ENCODE measurements around the gene SIK1. TPM values are rescaled to one million over a fixed set of nuclear protein-coding genes. Genes with fewer than 3 reads are reported as not detected.
"Not testable (repeated sequence)": the region's sequence is repeated elsewhere in the genome, so short reads cannot be mapped to it uniquely, and the experiment has no call there.

The SIK1 gene
- 1.7 and 1.8 TPM in 2 replicates for total RNA-seq
- long read RNA-seq = 0 reads

DNA sequence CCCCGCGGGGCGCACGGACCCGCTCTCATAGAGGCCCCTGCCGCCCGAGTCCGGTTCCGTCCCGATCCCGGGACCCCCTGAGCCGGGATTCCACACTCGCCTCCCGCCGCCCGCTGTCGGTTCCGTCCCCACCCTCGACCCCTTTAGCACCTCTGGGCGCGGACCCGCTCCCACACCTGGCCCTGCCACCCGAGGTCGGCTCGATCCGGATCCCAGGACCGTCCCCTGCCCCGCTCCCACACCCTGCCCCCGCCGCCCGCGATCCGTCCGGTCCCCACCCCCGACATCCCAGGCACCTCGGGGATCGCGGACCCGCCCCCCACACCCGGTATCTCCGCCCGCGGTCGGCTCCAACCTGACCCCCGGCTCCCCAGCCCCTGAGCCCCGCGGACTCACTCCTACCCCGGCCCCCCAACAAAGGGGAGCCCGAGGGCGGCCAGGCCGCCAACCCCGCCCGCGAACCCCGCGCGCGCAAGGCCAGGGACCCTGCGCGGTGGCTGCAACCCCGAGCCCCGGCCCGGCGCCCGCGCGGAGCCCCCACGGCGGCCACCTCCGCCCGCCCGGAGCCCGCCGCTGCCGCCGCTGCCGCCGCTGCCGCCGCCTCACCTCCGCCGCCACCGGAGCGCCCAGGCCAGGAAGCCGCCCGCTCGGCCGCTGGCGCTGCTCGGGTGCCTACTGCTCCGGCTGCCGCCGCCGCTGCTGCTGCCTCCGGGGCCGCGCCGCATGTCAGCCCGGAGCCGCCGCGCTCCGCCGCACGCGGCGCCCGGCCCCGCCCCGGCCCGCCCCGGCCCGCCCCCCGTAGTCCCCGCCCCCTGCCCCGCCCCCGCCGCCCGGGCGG lies at the start of gene SIK1:
Gene SIK1 (minus strand): TSS at position 728 of the 838 bp plus-strand sequence. CDS start 953 bp downstream, outside the sequence.
- not testable (repeated sequence) for H3K36me3 Mint-ChIP-seq (ENCODE audit: low read depth); H3K27ac Mint-ChIP-seq (ENCODE audit: unreplicated experiment); DNase-seq (ENCODE audit: low read depth, low spot score); H3K4me1 Mint-ChIP-seq; H3K4me3 Mint-ChIP-seq; H3K27me3 Mint-ChIP-seq (ENCODE audit: low read depth); H3K9me3 Mint-ChIP-seq

GRCh38 chr21:43471597-43472242 lies 44.8 kb upstream of the SIK1 start:
- not testable (repeated sequence) for DNase-seq (ENCODE audit: low read depth, low spot score); H3K27ac Mint-ChIP-seq (ENCODE audit: unreplicated experiment); H3K4me1 Mint-ChIP-seq; H3K27me3 Mint-ChIP-seq (ENCODE audit: low read depth); H3K4me3 Mint-ChIP-seq; H3K9me3 Mint-ChIP-seq; H3K36me3 Mint-ChIP-seq (ENCODE audit: low read depth)

DNA sequence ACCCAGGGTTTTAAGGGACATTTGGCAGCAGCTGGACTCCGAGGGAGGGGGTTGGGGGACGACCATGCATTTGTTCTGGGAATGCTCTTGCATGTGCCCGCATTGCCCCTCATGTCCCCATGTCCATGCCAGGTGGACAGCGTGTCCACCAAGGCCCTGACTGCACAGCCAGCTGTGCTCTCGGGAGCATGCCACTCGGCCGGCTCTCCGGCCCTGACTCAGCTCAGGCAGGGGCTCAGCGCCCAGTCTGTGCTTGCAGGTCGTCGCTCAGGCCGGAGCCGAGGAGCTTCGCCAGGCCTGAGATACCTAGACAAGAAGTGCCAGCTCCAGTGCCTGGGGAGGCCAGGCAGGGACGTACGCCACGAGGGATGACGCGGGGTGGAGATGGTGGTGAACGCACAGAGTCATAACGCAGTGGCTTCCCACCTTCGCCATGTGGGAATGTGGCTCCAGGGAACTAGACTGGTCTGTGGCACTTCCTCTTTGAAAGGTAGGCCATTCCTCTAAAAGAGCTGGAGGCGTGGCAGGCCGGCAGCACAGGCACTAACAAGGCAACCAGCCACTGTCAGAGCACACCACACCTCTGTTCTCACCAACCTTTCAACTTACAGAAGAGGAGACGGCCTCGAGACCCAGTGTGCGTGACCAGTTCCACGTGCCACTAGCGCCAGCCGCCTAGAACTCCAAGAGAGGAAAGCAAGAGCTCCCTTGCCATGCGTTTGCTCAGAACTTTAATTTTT lies 43.0 kb upstream of the SIK1 start:
- not testable (repeated sequence) for H3K27ac Mint-ChIP-seq (ENCODE audit: unreplicated experiment); H3K4me3 Mint-ChIP-seq; DNase-seq (ENCODE audit: low read depth, low spot score); H3K36me3 Mint-ChIP-seq (ENCODE audit: low read depth); H3K4me1 Mint-ChIP-seq; H3K27me3 Mint-ChIP-seq (ENCODE audit: low read depth); H3K9me3 Mint-ChIP-seq

- H3K9me3 Mint-ChIP-seq = no peaks in the 10 kb centered on the region
- H3K27me3 Mint-ChIP-seq (ENCODE audit: low read depth) = no peaks in the 10 kb centered on the region
- H3K4me3 Mint-ChIP-seq = no peak overlapping the region
- TF ChIP-seq CTCF (conservative IDR thresholded peaks at IDR 0.05) = no peak
- H3K4me1 Mint-ChIP-seq = no peaks in the 10 kb centered on the region
- H3K27ac Mint-ChIP-seq (ENCODE audit: unreplicated experiment) = no peak overlapping the region
- DNase-seq (ENCODE audit: low read depth, low spot score) = no peak
- no peaks in the 10 kb centered on the region for H3K36me3 Mint-ChIP-seq (ENCODE audit: low read depth)
These were observed 40.9 kb upstream of the SIK1 start for GRCh38 chr21:43467785-43468184.

GRCh38 chr21:43465159-43465558 lies 38.2 kb upstream of the SIK1 start:
- not testable (repeated sequence) for H3K27ac Mint-ChIP-seq (ENCODE audit: unreplicated experiment); H3K9me3 Mint-ChIP-seq

DNA sequence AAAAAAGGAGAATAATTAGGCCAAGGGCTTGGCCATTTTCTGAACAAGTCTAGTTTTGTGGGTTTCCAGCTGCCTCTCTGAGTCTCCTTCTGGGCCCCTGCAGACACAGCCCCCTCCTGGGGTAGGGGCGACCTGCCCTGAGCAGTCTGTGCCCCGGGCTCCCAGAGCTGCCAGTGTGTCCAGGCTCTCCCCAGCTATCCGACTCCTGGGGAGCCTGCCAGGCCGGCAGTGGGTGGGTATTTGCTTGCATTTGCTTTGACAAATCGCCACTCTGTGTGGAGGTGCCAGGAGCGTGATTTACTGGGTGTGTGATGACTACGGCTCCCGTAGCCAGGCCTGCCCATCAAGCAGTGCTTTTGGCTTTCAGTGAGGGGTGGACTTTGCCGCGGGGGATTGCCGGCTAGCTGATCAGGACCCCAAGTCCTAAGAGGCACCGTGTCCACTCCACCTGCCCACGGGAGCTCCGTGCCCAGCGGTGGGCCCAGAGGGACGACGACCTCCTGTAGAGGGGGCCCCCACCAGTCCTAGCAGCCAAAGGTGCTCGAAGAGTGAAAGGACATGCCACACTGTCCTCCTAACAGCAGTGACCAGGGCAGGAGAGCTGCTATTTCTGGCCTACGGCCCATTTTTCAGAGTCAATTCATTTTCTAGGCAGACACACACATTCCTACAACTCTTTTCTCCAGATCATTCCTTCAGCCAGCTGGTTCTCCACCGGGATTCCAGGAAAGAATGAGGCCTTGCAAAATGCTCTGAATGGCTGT lies 36.7 kb upstream of the SIK1 start:
- H3K4me3 Mint-ChIP-seq; H3K4me1 Mint-ChIP-seq; H3K36me3 Mint-ChIP-seq (ENCODE audit: low read depth); DNase-seq (ENCODE audit: low read depth, low spot score); H3K27ac Mint-ChIP-seq (ENCODE audit: unreplicated experiment); H3K9me3 Mint-ChIP-seq; H3K27me3 Mint-ChIP-seq (ENCODE audit: low read depth): not testable (repeated sequence)

More at GRCh38 chr21:43465159-43465558, 38.2 kb upstream of the SIK1 start:
- H3K36me3 Mint-ChIP-seq (ENCODE audit: low read depth); H3K27me3 Mint-ChIP-seq (ENCODE audit: low read depth); H3K4me1 Mint-ChIP-seq; H3K4me3 Mint-ChIP-seq; DNase-seq (ENCODE audit: low read depth, low spot score): not testable (repeated sequence)

DNA sequence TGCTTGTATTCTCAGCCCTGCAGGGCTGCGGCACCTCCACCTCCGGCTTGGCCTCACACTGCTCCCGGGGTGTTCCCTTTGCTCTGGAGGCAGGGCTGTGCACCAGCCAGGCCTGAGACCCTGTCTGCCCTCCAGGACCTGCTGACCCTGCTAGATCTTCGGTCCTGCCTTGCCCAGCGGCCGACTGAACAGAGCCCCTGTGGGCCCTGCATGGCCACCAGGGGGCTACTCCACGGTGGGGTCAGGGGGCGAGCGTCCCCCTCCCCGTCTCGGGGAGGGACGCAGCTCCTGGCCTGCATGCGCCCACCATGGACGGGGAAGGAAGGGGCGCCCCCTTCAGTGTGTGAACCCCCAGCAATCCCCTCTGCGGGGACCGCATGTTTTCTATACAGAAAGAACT lies 36.0 kb upstream of the SIK1 start:
- H3K36me3 Mint-ChIP-seq (ENCODE audit: low read depth); H3K9me3 Mint-ChIP-seq; H3K27ac Mint-ChIP-seq (ENCODE audit: unreplicated experiment); H3K27me3 Mint-ChIP-seq (ENCODE audit: low read depth); DNase-seq (ENCODE audit: low read depth, low spot score); H3K4me1 Mint-ChIP-seq; H3K4me3 Mint-ChIP-seq: not testable (repeated sequence)

GRCh38 chr21:43460475-43460874 lies 33.5 kb upstream of the SIK1 start:
- H3K27ac Mint-ChIP-seq (ENCODE audit: unreplicated experiment); H3K27me3 Mint-ChIP-seq (ENCODE audit: low read depth); H3K4me1 Mint-ChIP-seq; H3K9me3 Mint-ChIP-seq; H3K36me3 Mint-ChIP-seq (ENCODE audit: low read depth); DNase-seq (ENCODE audit: low read depth, low spot score); H3K4me3 Mint-ChIP-seq: not testable (repeated sequence)

DNA sequence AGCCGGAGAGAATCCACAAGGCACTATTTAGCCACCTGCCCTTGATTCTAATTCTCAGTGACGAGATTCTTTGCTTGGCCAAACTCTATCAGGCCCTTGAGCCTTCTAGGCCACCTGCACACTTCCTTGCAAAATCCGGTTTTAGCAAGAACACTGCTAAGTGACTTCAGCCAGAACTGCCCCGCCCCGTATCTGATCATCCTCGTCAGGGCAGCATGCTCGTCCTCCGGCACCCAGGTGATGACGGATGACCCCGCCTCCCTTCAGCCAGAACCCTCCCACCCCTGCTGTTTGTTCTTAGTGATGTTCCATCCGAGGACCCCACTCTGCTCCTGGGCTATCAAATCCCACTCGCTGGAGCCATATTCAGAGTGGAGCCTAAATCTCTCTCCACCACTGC lies 32.1 kb upstream of the SIK1 start:
- H3K4me1 Mint-ChIP-seq = not testable (repeated sequence)

DNA sequence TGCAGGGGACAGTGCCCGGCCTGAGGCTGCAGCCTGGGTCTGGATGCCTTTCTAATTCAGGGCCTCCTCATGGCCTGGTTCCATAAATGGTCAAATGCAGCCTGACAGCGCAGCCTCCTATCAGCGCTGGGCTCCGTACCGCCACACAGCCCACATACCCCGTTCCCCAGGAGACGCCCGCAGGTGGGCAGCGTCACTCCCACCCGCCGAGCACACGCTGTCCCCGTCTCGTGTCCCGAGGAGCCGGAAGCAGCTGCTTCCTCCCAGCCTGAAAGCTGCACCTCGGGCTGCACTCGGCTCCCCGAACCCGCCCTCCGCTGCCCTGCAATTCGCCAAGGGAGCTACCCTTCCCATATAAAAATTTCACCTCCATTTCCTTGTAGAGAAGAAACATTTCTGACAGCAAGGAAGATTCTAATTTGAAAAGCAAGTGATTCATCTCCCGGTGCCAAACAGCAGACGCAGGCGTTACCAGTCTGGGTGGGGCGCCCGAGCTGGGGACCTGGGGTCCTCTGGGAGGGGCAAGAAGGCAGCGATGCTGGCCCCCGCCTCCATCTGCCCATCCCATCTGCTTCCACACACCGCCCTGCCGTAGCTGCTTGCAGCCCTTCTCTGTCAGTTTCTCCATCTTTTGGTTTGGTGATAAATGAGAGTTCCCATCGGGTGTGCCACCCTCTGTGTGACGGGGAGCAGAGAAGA lies 29.8 kb upstream of the SIK1 start:
- H3K9me3 Mint-ChIP-seq = not testable (repeated sequence)

More for the DNA sequence above, 32.1 kb upstream of the SIK1 start:
- not testable (repeated sequence) for DNase-seq (ENCODE audit: low read depth, low spot score); H3K27me3 Mint-ChIP-seq (ENCODE audit: low read depth); H3K4me3 Mint-ChIP-seq; H3K36me3 Mint-ChIP-seq (ENCODE audit: low read depth); H3K9me3 Mint-ChIP-seq; H3K27ac Mint-ChIP-seq (ENCODE audit: unreplicated experiment)

GRCh38 chr21:43455717-43456116 lies 28.8 kb upstream of the SIK1 start:
- H3K9me3 Mint-ChIP-seq; DNase-seq (ENCODE audit: low read depth, low spot score); H3K27ac Mint-ChIP-seq (ENCODE audit: unreplicated experiment); H3K27me3 Mint-ChIP-seq (ENCODE audit: low read depth); H3K36me3 Mint-ChIP-seq (ENCODE audit: low read depth); H3K4me1 Mint-ChIP-seq; H3K4me3 Mint-ChIP-seq: not testable (repeated sequence)

More for the DNA sequence above, 29.8 kb upstream of the SIK1 start:
- DNase-seq (ENCODE audit: low read depth, low spot score); H3K4me1 Mint-ChIP-seq; H3K4me3 Mint-ChIP-seq; H3K27ac Mint-ChIP-seq (ENCODE audit: unreplicated experiment); H3K27me3 Mint-ChIP-seq (ENCODE audit: low read depth); H3K36me3 Mint-ChIP-seq (ENCODE audit: low read depth): not testable (repeated sequence)

All from neural crest cell (in vitro differentiated cells).